ENCODE measurements around the gene SIRPA. TPM values are rescaled to one million over a fixed set of nuclear protein-coding genes. Genes with fewer than 3 reads are reported as not detected.
A peak's percentile ranks its signal among the peaks of the same experiment; 100 is the strongest.

The SIRPA gene
- total and polyA plus RNA-seq, 10 of the 15 experiments (the other 5 are each of a cell fraction or from before 2014, with no cell fraction given): 1.7 to 13.2 (median 5.0) TPM

- no peak for DNase-seq (ENCODE audit: low read depth, low spot score)
- Histone ChIP-seq H3K27me3 (replicated peaks in 1 of 2; ENCODE audit: control insufficient read depth in 2 of 2, insufficient read depth in 2 of 2, low read length in 1 of 2) (peaks cover 3 to 4% of the 10 kb centered on the region in 2 experiments; a peak in 2 of 4 replicates), H3K4me2 (ENCODE audit: control insufficient read depth, insufficient read depth) (no peak overlapping the region), H4K20me1 (ENCODE audit: control insufficient read depth, insufficient read depth) (no peaks in the 10 kb centered on the region), H2AFZ (ENCODE audit: control insufficient read depth, low read depth, low read length) (no peak overlapping the region), H3K4me3 (no peak overlapping the region), H3K27ac (ENCODE audit: control insufficient read depth, insufficient read depth) (no peak overlapping the region), H3K36me3 (ENCODE audit: control insufficient read depth in 2 of 2, insufficient read depth in 2 of 2, low read length in 1 of 2) (no peaks in the 10 kb centered on the region), H3K9me3 (replicated peaks; ENCODE audit: control insufficient read depth, insufficient read depth, low read length) (no peaks in the 10 kb centered on the region), H3K79me2 (ENCODE audit: control insufficient read depth, insufficient read depth, low read length) (no peaks in the 10 kb centered on the region), H3K9ac (ENCODE audit: control insufficient read depth, insufficient read depth, low read length) (no peak overlapping the region), H3K4me1 (ENCODE audit: control insufficient read depth, insufficient read depth, low read length) (peaks cover 18% of the 10 kb centered on the region)
- ChIA-PET SMC1A (ENCODE audit: uncharacterized antibody, unreplicated experiment) (interaction anchor here (0.9 to 1.9 kb wide), 3 partner anchors 14 to 142 kb away, joined by 3 to 10 read pairs (median 8); no protein-coding TSS in a partner anchor), RAD21 (ENCODE audit: unreplicated experiment) (no interaction called here), POLR2A (interaction anchor here (0.6 to 0.8 kb wide), 2 partner anchors 49 to 145 kb away, joined by 3 to 4 read pairs; no protein-coding TSS in a partner anchor), CTCF (interaction anchor here (0.9 to 2.2 kb wide), 5 partner anchors 14 to 484 kb away, joined by 3 to 7 read pairs (median 4); no protein-coding TSS in a partner anchor)
- no peak for ATAC-seq
- in situ Hi-C loops (cut with MboI): no loop called here
- intact Hi-C loops (cut with micrococcal nuclease; ENCODE audit: unreplicated experiment): loop anchor here (5.0 kb wide), 1 partner anchor 149 kb away; no protein-coding TSS in a partner anchor
- no peak for FAIRE-seq
- TF ChIP-seq DPF2 (IDR thresholded peaks at IDR 0.05) (no peak), TARDBP (IDR thresholded peaks at IDR 0.05; ENCODE audit: borderline replicate concordance) (no peak), PAX5 (IDR thresholded peaks at IDR 0.05; ENCODE audit: borderline replicate concordance, low read depth, low read length) (no peak), YBX1 (IDR thresholded peaks at IDR 0.05) (no peak)
- 70% methylated on average over 11 of the region's 11 CpGs for whole genome bisulfite sequencing (ENCODE audit: insufficient coverage, insufficient replicate concordance, low lambda C conversion rate, missing lambda C conversion rate)
- no TSS peak for BruUV-seq (replicated peaks)
Observed at GRCh38 chr20:1951436-1952115, 56.4 kb downstream of the SIRPA start.

- H3K4me3 ChIP-seq: no peak overlapping the region
- ChIA-PET SMC1A (ENCODE audit: uncharacterized antibody, unreplicated experiment) (interaction anchor here (0.7 to 1.9 kb wide), 3 partner anchors 12 to 114 kb away, joined by 3 to 10 read pairs (median 8); no protein-coding TSS in a partner anchor), RAD21 (ENCODE audit: unreplicated experiment) (interaction anchor here (1.6 kb wide), 1 partner anchor 151 kb away, joined by 7 read pairs; no protein-coding TSS in a partner anchor), POLR2A (interaction anchor here (0.6 kb wide), 1 partner anchor 1120 kb away, joined by 6 read pairs; no protein-coding TSS in a partner anchor), CTCF (interaction anchor here (0.8 to 2.2 kb wide), 6 partner anchors 12 to 485 kb away, joined by 3 to 7 read pairs (median 4); no protein-coding TSS in a partner anchor)
- H3K27me3 ChIP-seq (replicated peaks in 1 of 2; ENCODE audit: control insufficient read depth in 2 of 2, insufficient read depth in 2 of 2, low read length in 1 of 2): no peaks in the 10 kb centered on the region
- intact Hi-C loops (cut with micrococcal nuclease; ENCODE audit: unreplicated experiment): loop anchor here (5.0 kb wide), 1 partner anchor 151 kb away; no protein-coding TSS in a partner anchor
- FAIRE-seq (peak; percentile 90), DNase-seq (ENCODE audit: low read depth, low spot score) (peak; percentile 15), ATAC-seq (peak; percentile 82)
- no peaks in the 10 kb centered on the region for H3K9me3 ChIP-seq (replicated peaks; ENCODE audit: control insufficient read depth, insufficient read depth, low read length)
- peak overlapping the region; percentile 21; the same call in 1 of the 2 replicates for H2AFZ ChIP-seq (ENCODE audit: control insufficient read depth, low read depth, low read length)
- H4K20me1 ChIP-seq (ENCODE audit: control insufficient read depth, insufficient read depth): no peaks in the 10 kb centered on the region
- WGBS (ENCODE audit: insufficient coverage, insufficient replicate concordance, low lambda C conversion rate, missing lambda C conversion rate): 10% methylated on average over 6 of the region's 6 CpGs
- H3K79me2 ChIP-seq (ENCODE audit: control insufficient read depth, insufficient read depth, low read length): no peaks in the 10 kb centered on the region
- no peak overlapping the region for H3K9ac ChIP-seq (ENCODE audit: control insufficient read depth, insufficient read depth, low read length)
- peak overlapping the region; percentile 44 for H3K4me2 ChIP-seq (ENCODE audit: control insufficient read depth, insufficient read depth)
- in situ Hi-C loops (cut with MboI): no loop called here
- no peak overlapping the region for H3K27ac ChIP-seq (ENCODE audit: control insufficient read depth, insufficient read depth)
- BruUV-seq (replicated peaks): no TSS peak
- H3K4me1 ChIP-seq (ENCODE audit: control insufficient read depth, insufficient read depth, low read length): peaks cover 18% of the 10 kb centered on the region
- no peaks in the 10 kb centered on the region for H3K36me3 ChIP-seq (ENCODE audit: control insufficient read depth in 2 of 2, insufficient read depth in 2 of 2, low read length in 1 of 2)
- TF ChIP-seq CREB1 (IDR thresholded peaks at IDR 0.05; ENCODE audit: low read depth) (no peak), SMARCA5 (IDR thresholded peaks at IDR 0.05) (no peak), BHLHE40 (IDR thresholded peaks at IDR 0.05; ENCODE audit: borderline replicate concordance in 1 of 2, low read depth in 2 of 2, low read length in 1 of 2) (no peak), IKZF1 (conservative IDR thresholded peaks at IDR 0.05) (0 out of 2 replicates have a peak, but pooled peaks have one; percentile 25), MEF2B (IDR thresholded peaks at IDR 0.05; ENCODE audit: partially characterized antibody, poor library complexity, severe bottlenecking) (no peak), ATF3 (IDR thresholded peaks at IDR 0.05; ENCODE audit: borderline replicate concordance, extremely low read depth, low read depth, low read length) (no peak), HDGF (IDR thresholded peaks at IDR 0.05) (no peak), MEF2A (IDR thresholded peaks at IDR 0.05; ENCODE audit: insufficient read depth, low read depth, low read length) (no peak), MXI1 (IDR thresholded peaks at IDR 0.05; ENCODE audit: low read depth, low read length) (no peak), TCF12 (IDR thresholded peaks at IDR 0.05; ENCODE audit: low read depth, low read length) (peak; percentile 76; the same call in 1 of the 2 replicates), IKZF2 (IDR thresholded peaks at IDR 0.05) (0 out of 4 replicates have a peak, but pooled peaks of 1 of the 2 experiments have one; percentile 18), SMAD5 (IDR thresholded peaks at IDR 0.05; ENCODE audit: low read depth) (no peak)
Observed at GRCh38 chr20:1952737-1953530, 57.7 kb downstream of the SIRPA start.

All from GM12878 (cell line).